Cardiac atrium fibroblast (primary cell): ENCODE data around the gene TCL1A. TPM values are rescaled to one million over a fixed set of nuclear protein-coding genes. Genes with fewer than 3 reads are reported as not detected.

ENCODE experiments used
- total RNA-seq: library from RNA; depleted of rRNA; stranded (reverse); fragments of >200 nt; gene quantifications from 2 replicates; pipeline ENCODE4 v1.2.3, GENCODE V29; 2015

Gene TCL1A
- total RNA-seq, result not detected in 2 replicates

GRCh38 chr14:95713596-95714371, at the start of gene TCL1A:
Gene TCL1A, minus strand, starts transcription at chr14:95714125. Its CDS starts 59 bp downstream, at chr14:95714066.

GRCh38 chr14:95685978-95686922, 27.7 kb downstream of the TCL1A start, which contains the start of gene TCL1B:
Gene TCL1B, plus strand, starts transcription at chr14:95686426. Its CDS starts 42 bp downstream, at chr14:95686468.

Other genes with a start within 250 kb of the TCL1A start
- 15.6 and 15.9 TPM in 2 replicates for gene SYNE3, start 197.5 kb downstream of the TCL1A start, total RNA-seq
- gene GLRX5, start 179.1 kb downstream of the TCL1A start, total RNA-seq, result 38.7 and 40.3 TPM in 2 replicates
- gene TCL1B, start 27.7 kb downstream of the TCL1A start, total RNA-seq, result not detected in 2 replicates
- gene TUNAR, start 162.7 kb upstream of the TCL1A start, total RNA-seq, result not detected in 2 replicates